Keratinocyte (primary cell): ENCODE measurements around the gene HMGB3. TPM values are rescaled to one million over a fixed set of nuclear protein-coding genes. Genes with fewer than 3 reads are reported as not detected.
A peak's percentile ranks its signal among the peaks of the same experiment; 100 is the strongest.

Experiments
- DNase-seq: peaks from one replicate; pipeline ENCODE4 v3.0.0-alpha.2; 2011; ENCODE audit warnings: low read depth, missing footprints, low spot score
- FAIRE-seq: peaks from 2 replicates; lab custom pipeline; 2011; peaks lifted over from hg19 to GRCh38; lab: Jason Lieb, UNC
- H2AFZ ChIP-seq: 2 replicates; pipeline ENCODE4 v1.6.0; 2012; ENCODE audit warnings: low read length, control low read depth, inconsistent platforms; ENCODE audit not compliant: control insufficient read depth
- H3K27ac ChIP-seq: 2 replicates; pipeline ENCODE4 v1.5.1; 2011; ENCODE audit warnings: low read length; ENCODE audit not compliant: control insufficient read depth, insufficient read depth
- H3K27me3 ChIP-seq: 3 replicates; pipeline ENCODE4 v1.6.0; 2011; ENCODE audit warnings: low read length; ENCODE audit not compliant: control insufficient read depth, insufficient read depth; ENCODE audit errors: extremely low read depth
- H3K36me3 ChIP-seq, 2 experiments: 2 replicates in 1 of 2; 3 replicates in 1 of 2; pipeline ENCODE4 v1.5.1; 2011; ENCODE audit warnings: low read length in 2 of 2, mild to moderate bottlenecking in 1 of 2; ENCODE audit not compliant: control insufficient read depth in 2 of 2, insufficient read depth in 2 of 2; ENCODE audit errors: extremely low read depth in 1 of 2
- H3K4me1 ChIP-seq: 3 replicates; pipeline ENCODE4 v1.5.1; 2011; ENCODE audit warnings: low read length; ENCODE audit not compliant: control insufficient read depth, insufficient read depth; ENCODE audit errors: extremely low read depth
- H3K4me2 ChIP-seq: 3 replicates; pipeline ENCODE4 v1.6.0; 2011; ENCODE audit warnings: low read depth, low read length; ENCODE audit not compliant: control insufficient read depth, insufficient read depth; ENCODE audit errors: extremely low read depth
- H3K4me3 ChIP-seq, 3 experiments: fragments of 200-600 bp in 1 of 3; sonication (generic) in 1 of 3; 2 replicates in 2 of 3; 3 replicates in 1 of 3; pipeline ENCODE4 v1.5.1; 2011 to 2016; ENCODE audit warnings: low read length in 3 of 3, mild to moderate bottlenecking in 3 of 3, control low read depth in 2 of 3, inconsistent platforms in 1 of 3, low read depth in 1 of 3, mixed read lengths in 1 of 3, mixed run types in 1 of 3, moderate library complexity in 1 of 3; ENCODE audit not compliant: control insufficient read depth in 2 of 3, insufficient read depth in 2 of 3; ENCODE audit errors: extremely low read depth in 1 of 3
- H3K79me2 ChIP-seq: 2 replicates; pipeline ENCODE4 v1.6.0; 2012; ENCODE audit warnings: low read length; ENCODE audit not compliant: control insufficient read depth, insufficient read depth
- H3K9ac ChIP-seq: 3 replicates; pipeline ENCODE4 v1.6.0; 2011; ENCODE audit warnings: low read length; ENCODE audit not compliant: control insufficient read depth, insufficient read depth; ENCODE audit errors: extremely low read depth
- H3K9me1 ChIP-seq: 3 replicates; pipeline ENCODE4 v1.6.0; 2011; ENCODE audit warnings: low read length; ENCODE audit not compliant: control insufficient read depth, insufficient read depth; ENCODE audit errors: extremely low read depth
- H3K9me3 ChIP-seq: 2 replicates; pipeline ENCODE4 v1.5.1; 2012; ENCODE audit warnings: low read depth, low read length; ENCODE audit not compliant: control insufficient read depth
- H4K20me1 ChIP-seq: 3 replicates; pipeline ENCODE4 v1.6.0; 2011; ENCODE audit warnings: low read length; ENCODE audit not compliant: control insufficient read depth, insufficient read depth; ENCODE audit errors: extremely low read depth
- EZH2 ChIP-seq: IDR thresholded peaks from one replicate; pipeline ENCODE4 v1.6.1; 2012; ENCODE audit warnings: inconsistent platforms, mild to moderate bottlenecking, low read length, moderate library complexity
- dilution Hi-C: fragments of 300-500 bp; cut with MboI; formaldehyde crosslinking; loops from one replicate; pipeline ENCODE4 v1.7.0; 2020; ENCODE audit warnings: low sequenced_read_pairs; ENCODE audit not compliant: extremely low pct_ligation_motif_present
- polyA minus RNA-seq, 3 experiments: library from RNA; depleted of rRNA, polyadenylated mRNA; stranded (reverse); fragments of >200 nt; gene quantifications; 1 replicate in 1 of 3; 2 replicates in 1 of 3; 3 replicates in 1 of 3; pipeline ENCODE4 v1.2.3, GENCODE V29; 2011
- polyA plus RNA-seq, 5 experiments: library from polyadenylated mRNA; depleted of rRNA in 3 of 5; stranded (reverse) in 3 of 5; stranded (forward) in 1 of 5; unstranded in 1 of 5; fragments of >200 nt; gene quantifications; 1 replicate in 1 of 5; 2 replicates in 3 of 5; 3 replicates in 1 of 5; pipeline versions ENCODE4 v1.2.1 to v1.2.3, GENCODE V29; 2011 to 2012; ENCODE audit warnings: missing spikeins in 2 of 5, low read depth in 1 of 5, low replicate concordance in 1 of 5
- TF ChIP-seq, protein P1 (sequence below), 3 experiments: IDR thresholded peaks in 1 of 3; conservative IDR thresholded peaks in 1 of 3; optimal IDR thresholded peaks in 1 of 3; 2 replicates in 2 of 3; 3 replicates in 1 of 3; pipeline versions ENCODE3 to v1.5.1; 2011; ENCODE audit warnings: low read length in 3 of 3, mild to moderate bottlenecking in 3 of 3, moderate library complexity in 2 of 3, control low read depth in 1 of 3, inconsistent platforms in 1 of 3; ENCODE audit not compliant: insufficient read depth in 2 of 3; ENCODE audit errors: extremely low read depth in 1 of 3

Gene HMGB3
- polyA plus RNA-seq (24.1 to 101 TPM (median 72.4 TPM) in 3 replicates), polyA minus RNA-seq (12.4 to 24.1 TPM (median 16.8 TPM) in 3 replicates)
- 130 TPM for polyA plus RNA-seq (2011; ENCODE audit: low read depth)
- polyA plus RNA-seq (2011; cell fraction: cytosol; rRNA removed) = 62.1 and 121 TPM in 2 replicates
- polyA plus RNA-seq (2011; cell fraction: nucleus; rRNA removed) = 48.2 and 62.0 TPM in 2 replicates
- 56.2 and 204 TPM in 2 replicates for polyA plus RNA-seq (2012; ENCODE audit: low replicate concordance)
- 22.1 TPM for polyA minus RNA-seq (2011; cell fraction: cytosol; rRNA and poly(A)+ RNA removed)
- 8.5 and 19.5 TPM in 2 replicates for polyA minus RNA-seq (2011; cell fraction: nucleus; rRNA and poly(A)+ RNA removed)

- peak within 1 kb of the TSS; percentile 69 for H3K9ac ChIP-seq
- H3K4me1 ChIP-seq = peaks cover 3% of the 10 kb centered on the region
- H3K9me3 ChIP-seq = no peaks in the 10 kb centered on the region
- TF ChIP-seq, protein P1, sequence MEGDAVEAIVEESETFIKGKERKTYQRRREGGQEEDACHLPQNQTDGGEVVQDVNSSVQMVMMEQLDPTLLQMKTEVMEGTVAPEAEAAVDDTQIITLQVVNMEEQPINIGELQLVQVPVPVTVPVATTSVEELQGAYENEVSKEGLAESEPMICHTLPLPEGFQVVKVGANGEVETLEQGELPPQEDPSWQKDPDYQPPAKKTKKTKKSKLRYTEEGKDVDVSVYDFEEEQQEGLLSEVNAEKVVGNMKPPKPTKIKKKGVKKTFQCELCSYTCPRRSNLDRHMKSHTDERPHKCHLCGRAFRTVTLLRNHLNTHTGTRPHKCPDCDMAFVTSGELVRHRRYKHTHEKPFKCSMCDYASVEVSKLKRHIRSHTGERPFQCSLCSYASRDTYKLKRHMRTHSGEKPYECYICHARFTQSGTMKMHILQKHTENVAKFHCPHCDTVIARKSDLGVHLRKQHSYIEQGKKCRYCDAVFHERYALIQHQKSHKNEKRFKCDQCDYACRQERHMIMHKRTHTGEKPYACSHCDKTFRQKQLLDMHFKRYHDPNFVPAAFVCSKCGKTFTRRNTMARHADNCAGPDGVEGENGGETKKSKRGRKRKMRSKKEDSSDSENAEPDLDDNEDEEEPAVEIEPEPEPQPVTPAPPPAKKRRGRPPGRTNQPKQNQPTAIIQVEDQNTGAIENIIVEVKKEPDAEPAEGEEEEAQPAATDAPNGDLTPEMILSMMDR (optimal IDR thresholded peaks at IDR 0.05 in 1 of 3, IDR thresholded peaks at IDR 0.05 in 1 of 3, conservative IDR thresholded peaks at IDR 0.05 in 1 of 3; ENCODE audit: extremely low read depth in 1 of 3, insufficient read depth in 2 of 3, low read length in 3 of 3) = no peak
- TF ChIP-seq EZH2 = no peak
- H3K27me3 ChIP-seq = no peaks in the 10 kb centered on the region
- dilution Hi-C loops = no loop called here
- H4K20me1 ChIP-seq = no peaks in the 10 kb centered on the region
- peak within 1 kb of the TSS; percentile 75 for H2AFZ ChIP-seq
- peaks cover 9% of the 10 kb centered on the region for H3K79me2 ChIP-seq
- FAIRE-seq (no peak), DNase-seq (peak; percentile 68)
- peak within 1 kb of the TSS; percentile 76 for H3K4me2 ChIP-seq
- no peaks in the 10 kb centered on the region for H3K36me3 ChIP-seq
- no peaks in the 10 kb centered on the region for H3K9me1 ChIP-seq
- peak within 1 kb of the TSS; percentile 54 for H3K27ac ChIP-seq
- H3K4me3 ChIP-seq = peak within 1 kb of the TSS; percentile 53 to 62 (median 62)
Measured at GRCh38 chrX:150982788-150983520, at the start of gene HMGB3. TSS of gene HMGB3 (plus strand) at chrX:150983335. CDS start at chrX:150985600, 2,265 bp downstream.

DNA sequence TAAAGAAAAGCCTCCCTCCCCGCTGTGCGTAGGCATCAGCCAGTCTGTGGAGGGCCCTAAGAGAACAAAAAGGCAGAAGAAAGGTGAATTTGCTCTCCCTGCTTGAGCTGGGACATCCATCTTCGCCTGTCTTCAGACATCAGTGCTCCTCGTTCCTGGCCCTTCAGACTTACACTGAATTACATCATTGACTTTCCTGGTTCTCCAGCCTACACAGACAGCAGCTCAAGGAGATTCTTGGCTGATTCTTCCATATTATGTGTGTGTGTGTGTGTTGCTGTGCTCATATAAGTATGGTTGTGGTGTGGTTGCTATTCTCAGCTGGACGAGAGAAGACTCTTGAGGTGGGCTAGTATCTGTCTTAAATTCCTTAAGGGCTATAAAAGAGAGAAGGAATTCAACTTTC lies 49.2 kb upstream of the HMGB3 start:
- Histone ChIP-seq H3K9ac (no peak overlapping the region), H3K36me3 (no peaks in the 10 kb centered on the region), H3K9me3 (no peaks in the 10 kb centered on the region), H3K4me2 (no peak overlapping the region), H3K27me3 (no peaks in the 10 kb centered on the region), H4K20me1 (no peaks in the 10 kb centered on the region), H2AFZ (no peak overlapping the region), H3K27ac (no peak overlapping the region), H3K79me2 (no peaks in the 10 kb centered on the region), H3K4me3 (no peak overlapping the region), H3K9me1 (no peaks in the 10 kb centered on the region), H3K4me1 (no peaks in the 10 kb centered on the region)
- DNase-seq = no peak
- dilution Hi-C loops = no loop called here
- no peak for FAIRE-seq
- no peak for TF ChIP-seq EZH2
- TF ChIP-seq, protein P1 (optimal IDR thresholded peaks at IDR 0.05 in 1 of 3, IDR thresholded peaks at IDR 0.05 in 1 of 3, conservative IDR thresholded peaks at IDR 0.05 in 1 of 3; ENCODE audit: extremely low read depth in 1 of 3, insufficient read depth in 2 of 3, low read length in 3 of 3) = no peak
